ENCODE measurements around the gene CYBC1. TPM values are rescaled to one million over a fixed set of nuclear protein-coding genes. Genes with fewer than 3 reads are reported as not detected.

Gene CYBC1
- total RNA-seq, 1 donor from 2014 or later = 31.3 TPM

GRCh38 chr17:82440991-82441627 is 9.4 kb downstream of the CYBC1 start:
- H3K4me3 ChIP-seq (ENCODE audit: low read depth, low read length) = no peak overlapping the region
- peaks cover 10% of the 10 kb centered on the region for H3K36me3 ChIP-seq (ENCODE audit: control insufficient read depth, insufficient read depth, low read length)
- DNase-seq (ENCODE audit: low read depth) = no peak
- TF ChIP-seq CTCF (IDR thresholded peaks at IDR 0.05; ENCODE audit: insufficient read depth, low read length, severe bottlenecking) = no peak
- H3K27me3 ChIP-seq (ENCODE audit: control insufficient read depth, insufficient read depth, low read length) = no peaks in the 10 kb centered on the region
- FAIRE-seq = no peak

GRCh38 chr17:82440469-82440981 is 10.0 kb downstream of the CYBC1 start:
- FAIRE-seq = no peak

GRCh38 chr17:82439829-82440365 is 10.7 kb downstream of the CYBC1 start:
- TF ChIP-seq CTCF (IDR thresholded peaks at IDR 0.05; ENCODE audit: insufficient read depth, low read length, severe bottlenecking) = no peak
- DNase-seq (ENCODE audit: low read depth) (no peak), FAIRE-seq (no peak)
- Histone ChIP-seq H3K4me3 (ENCODE audit: low read depth, low read length) (no peak overlapping the region), H3K27me3 (ENCODE audit: control insufficient read depth, insufficient read depth, low read length) (no peaks in the 10 kb centered on the region), H3K36me3 (ENCODE audit: control insufficient read depth, insufficient read depth, low read length) (peaks cover 9% of the 10 kb centered on the region)

More at GRCh38 chr17:82440469-82440981, 10.0 kb downstream of the CYBC1 start:
- H3K36me3 ChIP-seq (ENCODE audit: control insufficient read depth, insufficient read depth, low read length) = peaks cover 9% of the 10 kb centered on the region
- no peak for TF ChIP-seq CTCF (IDR thresholded peaks at IDR 0.05; ENCODE audit: insufficient read depth, low read length, severe bottlenecking)
- no peaks in the 10 kb centered on the region for H3K27me3 ChIP-seq (ENCODE audit: control insufficient read depth, insufficient read depth, low read length)
- DNase-seq (ENCODE audit: low read depth) = no peak
- no peak overlapping the region for H3K4me3 ChIP-seq (ENCODE audit: low read depth, low read length)

- FAIRE-seq (no peak), DNase-seq (ENCODE audit: low read depth) (no peak)
- no peak overlapping the region for H3K4me3 ChIP-seq (ENCODE audit: low read depth, low read length)
- peaks cover 9% of the 10 kb centered on the region for H3K36me3 ChIP-seq (ENCODE audit: control insufficient read depth, insufficient read depth, low read length)
- H3K27me3 ChIP-seq (ENCODE audit: control insufficient read depth, insufficient read depth, low read length) = no peaks in the 10 kb centered on the region
- no peak for TF ChIP-seq CTCF (IDR thresholded peaks at IDR 0.05; ENCODE audit: insufficient read depth, low read length, severe bottlenecking)
Measured at GRCh38 chr17:82439194-82439828, 11.2 kb downstream of the CYBC1 start.

GRCh38 chr17:82438401-82439193 is 12.0 kb downstream of the CYBC1 start:
- Histone ChIP-seq H3K27me3 (ENCODE audit: control insufficient read depth, insufficient read depth, low read length) (no peaks in the 10 kb centered on the region), H3K4me3 (ENCODE audit: low read depth, low read length) (no peak overlapping the region), H3K36me3 (ENCODE audit: control insufficient read depth, insufficient read depth, low read length) (peaks cover 9% of the 10 kb centered on the region)
- DNase-seq (ENCODE audit: low read depth) (no peak), FAIRE-seq (no peak)
- TF ChIP-seq CTCF (IDR thresholded peaks at IDR 0.05; ENCODE audit: insufficient read depth, low read length, severe bottlenecking) = no peak

All from bronchial epithelial cell (primary cell).